Loucy (cell line): ENCODE data around the gene OGFRL1.

Experiments
- H2AFZ ChIP-seq: fragments of 200-600 bp; sonication (generic); 2 replicates; pipeline ENCODE4 v1.6.0; 2016; ENCODE audit warnings: antibody characterized with exemption, mild to moderate bottlenecking, low read length, moderate library complexity
- H3F3A ChIP-seq: fragments of 200-600 bp; 2 replicates; pipeline ENCODE4 v1.6.0; 2016; ENCODE audit warnings: antibody characterized with exemption, low read depth, mild to moderate bottlenecking
- H3K27me3 ChIP-seq: fragments of 200-600 bp; sonication (generic); 2 replicates; pipeline ENCODE4 v1.6.1; 2014; ENCODE audit warnings: low read length, mild to moderate bottlenecking; ENCODE audit not compliant: insufficient read depth, poor library complexity, severe bottlenecking
- H3K36me3 ChIP-seq: fragments of 200-600 bp; sonication (generic); 2 replicates; pipeline ENCODE4 v1.6.1; 2016; ENCODE audit warnings: low read length; ENCODE audit not compliant: insufficient read depth
- H3K4me1 ChIP-seq: fragments of 200-600 bp; sonication (generic); 2 replicates; pipeline ENCODE4 v1.5.1; 2014; ENCODE audit warnings: low read length, mild to moderate bottlenecking; ENCODE audit not compliant: insufficient read depth, poor library complexity, severe bottlenecking
- H3K4me2 ChIP-seq: fragments of 200-600 bp; sonication (generic); 2 replicates; pipeline ENCODE4 v1.6.0; 2014; ENCODE audit warnings: antibody characterized with exemption, low read length, low read depth, mild to moderate bottlenecking; ENCODE audit not compliant: poor library complexity, severe bottlenecking
- H3K4me3 ChIP-seq: fragments of 200-600 bp; sonication (generic); 2 replicates; pipeline ENCODE4 v1.5.1; 2014; ENCODE audit warnings: low read length, mild to moderate bottlenecking, mixed read lengths; ENCODE audit not compliant: poor library complexity, severe bottlenecking
- H3K79me2 ChIP-seq: fragments of 200-600 bp; sonication (generic); 2 replicates; pipeline ENCODE4 v1.6.1; 2014; ENCODE audit warnings: low read length; ENCODE audit not compliant: insufficient read depth
- H3K9ac ChIP-seq: fragments of 200-600 bp; sonication (generic); 2 replicates; pipeline ENCODE4 v1.6.0; 2014; ENCODE audit warnings: mild to moderate bottlenecking, low read depth, low read length, moderate library complexity; ENCODE audit not compliant: poor library complexity, severe bottlenecking
- H3K9me2 ChIP-seq: fragments of 200-600 bp; sonication (generic); replicated peaks from 2 replicates; pipeline ENCODE4 v1.6.1; 2016; ENCODE audit warnings: low read depth, low read length, mixed read lengths
- H3K9me3 ChIP-seq: fragments of 200-600 bp; sonication (generic); 2 replicates; pipeline ENCODE4 v1.6.1; 2014; ENCODE audit warnings: mild to moderate bottlenecking, antibody characterized with exemption, low read length, low read depth; ENCODE audit not compliant: insufficient read depth
- H4K20me1 ChIP-seq: fragments of 200-600 bp; sonication (generic); 2 replicates; pipeline ENCODE4 v1.6.0; 2014; ENCODE audit warnings: antibody characterized with exemption, low read length, mild to moderate bottlenecking; ENCODE audit not compliant: insufficient read depth, poor library complexity, severe bottlenecking
- CTCF ChIP-seq: fragments of 200-600 bp; sonication (generic); conservative IDR thresholded peaks from 2 replicates; pipeline ENCODE4 v1.5.1; 2014; ENCODE audit warnings: mild to moderate bottlenecking, antibody characterized with exemption, low read length
- EZH2phosphoT487 ChIP-seq: fragments of 200-600 bp; IDR thresholded peaks from 2 replicates; pipeline ENCODE4 v1.6.1; 2018; ENCODE audit warnings: antibody characterized with exemption, mild to moderate bottlenecking, moderate library complexity, borderline replicate concordance

The OGFRL1 gene

DNA sequence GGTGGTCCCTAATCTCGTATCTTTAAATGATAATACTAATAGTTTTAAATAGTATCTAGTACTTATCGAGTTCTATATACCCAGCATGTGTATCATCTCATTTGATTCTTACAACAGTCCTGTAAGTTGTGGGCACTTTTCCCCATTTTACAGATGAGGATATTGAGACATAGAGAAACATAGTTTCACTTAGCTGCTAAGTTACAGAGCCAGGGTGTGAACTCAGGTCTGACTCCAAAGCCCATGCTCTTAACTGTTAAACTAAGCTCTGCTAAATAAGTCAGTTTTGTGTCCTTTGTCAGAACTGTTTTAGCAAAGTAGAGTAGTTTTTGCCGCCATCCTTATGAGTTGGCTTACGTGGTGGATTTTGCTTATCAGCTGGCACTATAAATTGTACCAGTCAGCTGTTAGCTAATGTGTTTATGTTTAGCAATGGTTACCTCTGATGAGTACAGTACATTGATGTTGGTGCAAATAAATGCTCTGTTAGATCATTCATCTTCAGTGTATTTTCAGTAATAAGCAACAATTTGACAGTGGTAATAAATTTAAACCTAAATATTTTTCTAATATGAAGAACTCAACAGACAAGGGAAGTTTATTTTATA lies 12.1 kb downstream of the OGFRL1 start:
- Histone ChIP-seq H3K9me3 (no peaks in the 10 kb centered on the region), H3F3A (no peaks in the 10 kb centered on the region), H3K4me1 (no peaks in the 10 kb centered on the region), H3K27me3 (no peaks in the 10 kb centered on the region), H3K4me2 (no peak overlapping the region), H4K20me1 (no peaks in the 10 kb centered on the region), H3K4me3 (no peak overlapping the region), H3K36me3 (peaks cover 13% of the 10 kb centered on the region; the same call in 1 of the 2 replicates), H2AFZ (no peak overlapping the region), H3K79me2 (no peaks in the 10 kb centered on the region), H3K9ac (no peak overlapping the region), H3K9me2 (no peaks in the 10 kb centered on the region)
- TF ChIP-seq EZH2phosphoT487: no peak
- no peak for TF ChIP-seq CTCF

DNA sequence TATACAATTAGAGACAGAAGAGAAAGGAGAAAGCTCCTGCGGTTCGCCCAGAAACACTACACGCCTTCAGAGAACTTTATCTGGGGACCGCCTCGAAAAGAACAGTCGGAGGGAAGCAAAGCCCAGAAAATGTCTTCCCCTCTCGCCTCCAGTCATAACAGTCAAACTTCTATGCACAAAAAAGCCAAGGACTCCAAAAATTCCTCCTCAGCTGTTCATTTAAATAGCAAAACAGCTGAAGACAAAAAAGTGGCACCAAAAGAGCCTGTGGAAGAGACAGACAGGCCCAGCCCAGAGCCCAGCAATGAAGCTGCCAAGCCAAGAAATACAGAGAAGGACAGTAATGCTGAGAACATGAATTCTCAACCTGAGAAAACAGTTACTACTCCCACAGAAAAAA lies 12.9 kb downstream of the OGFRL1 start:
- Histone ChIP-seq H3K9me3 (no peaks in the 10 kb centered on the region), H4K20me1 (no peaks in the 10 kb centered on the region), H3F3A (no peaks in the 10 kb centered on the region), H3K9me2 (no peaks in the 10 kb centered on the region), H2AFZ (no peak overlapping the region), H3K36me3 (peaks cover 13% of the 10 kb centered on the region; the same call in 1 of the 2 replicates), H3K4me1 (no peaks in the 10 kb centered on the region), H3K9ac (no peak overlapping the region), H3K4me3 (no peak overlapping the region), H3K4me2 (no peak overlapping the region), H3K79me2 (no peaks in the 10 kb centered on the region), H3K27me3 (no peaks in the 10 kb centered on the region)
- TF ChIP-seq EZH2phosphoT487 (no peak), CTCF (no peak)

DNA sequence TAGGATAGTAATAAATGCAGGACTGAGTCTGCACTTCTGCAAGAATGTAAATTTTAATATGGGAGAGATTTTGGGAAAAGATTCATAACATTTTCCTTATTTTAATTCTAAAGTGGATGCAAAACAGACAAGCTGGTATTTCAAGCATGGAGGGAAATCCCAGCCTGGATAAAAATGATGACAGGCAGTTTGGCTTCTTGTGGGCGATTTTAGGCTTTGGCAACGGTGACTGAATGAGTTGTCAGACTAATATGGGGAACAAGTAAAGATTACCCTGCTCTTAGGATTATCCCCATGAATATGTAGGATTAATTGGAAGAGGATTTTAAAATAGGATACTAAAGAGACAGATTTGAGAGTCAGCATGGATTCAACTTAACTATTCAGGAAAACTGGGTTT lies 21.0 kb downstream of the OGFRL1 start:
- H3K4me2 ChIP-seq: no peak overlapping the region
- H3K9ac ChIP-seq: no peak overlapping the region
- H4K20me1 ChIP-seq: no peaks in the 10 kb centered on the region
- no peaks in the 10 kb centered on the region for H3F3A ChIP-seq
- no peak overlapping the region for H2AFZ ChIP-seq
- H3K36me3 ChIP-seq: no peaks in the 10 kb centered on the region
- H3K79me2 ChIP-seq: no peaks in the 10 kb centered on the region
- no peak for TF ChIP-seq EZH2phosphoT487
- no peak for TF ChIP-seq CTCF
- peaks cover 13% of the 10 kb centered on the region for H3K4me1 ChIP-seq
- H3K9me2 ChIP-seq: no peaks in the 10 kb centered on the region
- no peak overlapping the region for H3K4me3 ChIP-seq
- no peaks in the 10 kb centered on the region for H3K9me3 ChIP-seq
- no peaks in the 10 kb centered on the region for H3K27me3 ChIP-seq
